Cardiac fibroblast (primary cell): ENCODE measurements around the gene SMNDC1.
"Not testable (repeated sequence)": the region's sequence is repeated elsewhere in the genome, so short reads cannot be mapped to it uniquely, and the experiment has no call there.

ENCODE experiments used
- DNase-seq, 2 donors: peaks; one replicate each; pipeline versions ENCODE4 v3.0.0 to v3.0.0-alpha.2; 2010; ENCODE audit warnings: low read depth in 2 of 2
- H3K4me3 ChIP-seq, 2 donors: replicated peaks in 1 of 2; 1 replicate in 1 of 2; 2 replicates in 1 of 2; pipeline ENCODE4 v1.5.1; 2011; ENCODE audit warnings: low read depth in 2 of 2, low read length in 2 of 2, mild to moderate bottlenecking in 2 of 2, moderate library complexity in 1 of 2
- TF ChIP-seq, protein P1 (sequence below): IDR thresholded peaks from one replicate; pipeline ENCODE4 v1.5.1; 2011; ENCODE audit warnings: low read depth, mild to moderate bottlenecking, low read length, inconsistent platforms

Gene SMNDC1

DNA sequence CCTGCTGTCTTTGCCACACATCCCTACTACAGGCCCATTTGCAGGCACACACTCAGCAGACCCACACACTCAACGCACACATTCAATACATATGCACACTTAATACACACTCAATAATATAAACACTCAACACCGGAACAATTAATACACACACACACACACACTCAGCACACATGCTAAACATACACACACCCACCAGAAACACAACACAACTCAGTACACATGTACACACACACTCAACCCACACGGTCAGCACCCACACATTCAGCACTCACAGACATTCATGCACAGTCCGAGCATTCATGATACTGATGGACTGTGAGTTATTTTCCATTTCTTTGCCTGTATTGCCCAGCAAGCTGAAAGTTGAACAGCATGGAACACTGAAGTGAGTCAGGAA is 35.4 kb upstream of the SMNDC1 start:
- no peak for DNase-seq
- TF ChIP-seq, protein P1, sequence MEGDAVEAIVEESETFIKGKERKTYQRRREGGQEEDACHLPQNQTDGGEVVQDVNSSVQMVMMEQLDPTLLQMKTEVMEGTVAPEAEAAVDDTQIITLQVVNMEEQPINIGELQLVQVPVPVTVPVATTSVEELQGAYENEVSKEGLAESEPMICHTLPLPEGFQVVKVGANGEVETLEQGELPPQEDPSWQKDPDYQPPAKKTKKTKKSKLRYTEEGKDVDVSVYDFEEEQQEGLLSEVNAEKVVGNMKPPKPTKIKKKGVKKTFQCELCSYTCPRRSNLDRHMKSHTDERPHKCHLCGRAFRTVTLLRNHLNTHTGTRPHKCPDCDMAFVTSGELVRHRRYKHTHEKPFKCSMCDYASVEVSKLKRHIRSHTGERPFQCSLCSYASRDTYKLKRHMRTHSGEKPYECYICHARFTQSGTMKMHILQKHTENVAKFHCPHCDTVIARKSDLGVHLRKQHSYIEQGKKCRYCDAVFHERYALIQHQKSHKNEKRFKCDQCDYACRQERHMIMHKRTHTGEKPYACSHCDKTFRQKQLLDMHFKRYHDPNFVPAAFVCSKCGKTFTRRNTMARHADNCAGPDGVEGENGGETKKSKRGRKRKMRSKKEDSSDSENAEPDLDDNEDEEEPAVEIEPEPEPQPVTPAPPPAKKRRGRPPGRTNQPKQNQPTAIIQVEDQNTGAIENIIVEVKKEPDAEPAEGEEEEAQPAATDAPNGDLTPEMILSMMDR, result no peak
- H3K4me3 ChIP-seq, result no peak overlapping the region

DNA sequence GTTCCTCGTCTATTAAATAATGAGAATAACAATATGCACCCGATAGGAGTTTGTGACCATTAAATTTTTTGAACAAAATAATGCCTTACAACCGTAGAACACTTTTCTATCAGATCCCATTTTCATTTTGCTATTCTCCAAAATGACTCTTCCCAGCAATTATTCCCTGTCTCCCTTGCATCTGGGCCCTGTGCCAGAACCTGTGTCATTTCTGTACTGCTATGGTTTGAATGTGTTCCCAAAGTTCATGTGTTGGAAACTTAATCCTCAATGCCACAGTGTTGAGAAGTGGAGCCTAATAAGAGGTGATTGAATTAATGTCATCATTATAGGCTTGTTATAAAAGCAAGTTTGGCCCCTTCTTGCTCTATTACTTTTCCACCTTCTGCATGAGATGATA is 33.2 kb upstream of the SMNDC1 start:
- TF ChIP-seq, protein P1, result no peak
- no peak overlapping the region for H3K4me3 ChIP-seq
- DNase-seq, result peak; percentile 53 to 55

DNA sequence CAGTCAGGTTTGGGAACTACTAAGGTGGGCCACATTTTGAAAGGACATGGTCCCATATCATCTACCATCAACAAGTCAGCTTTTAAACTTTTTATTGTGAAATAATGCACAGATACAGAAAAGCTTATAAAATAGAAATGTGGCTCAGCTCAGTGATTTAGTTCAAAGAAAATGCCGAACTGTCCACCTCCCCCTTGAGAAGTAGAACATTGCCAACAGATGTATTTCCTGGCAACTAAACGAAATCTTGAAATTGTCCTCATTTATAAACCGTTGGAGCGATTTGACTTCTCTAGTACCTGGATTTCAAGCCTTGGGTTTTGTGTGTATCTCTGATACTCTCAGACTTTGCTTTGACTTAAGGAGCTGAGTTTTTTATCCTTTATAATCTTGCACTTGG is 32.7 kb upstream of the SMNDC1 start:
- no peak overlapping the region for H3K4me3 ChIP-seq
- TF ChIP-seq, protein P1, result no peak
- no peak for DNase-seq

GRCh38 chr10:110336111-110336721 is 31.5 kb upstream of the SMNDC1 start:
- TF ChIP-seq, protein P1, result peak; percentile 48
- DNase-seq, result peak; percentile 97 to 98
- no peak overlapping the region for H3K4me3 ChIP-seq

GRCh38 chr10:110335314-110336064 is 30.8 kb upstream of the SMNDC1 start:
- TF ChIP-seq, protein P1, result no peak
- no peak overlapping the region for H3K4me3 ChIP-seq
- DNase-seq, result no peak

- no peak for DNase-seq
- H3K4me3 ChIP-seq, result no peak overlapping the region
- TF ChIP-seq, protein P1, result no peak
These were observed 29.4 kb upstream of the SMNDC1 start for GRCh38 chr10:110334061-110334656.

DNA sequence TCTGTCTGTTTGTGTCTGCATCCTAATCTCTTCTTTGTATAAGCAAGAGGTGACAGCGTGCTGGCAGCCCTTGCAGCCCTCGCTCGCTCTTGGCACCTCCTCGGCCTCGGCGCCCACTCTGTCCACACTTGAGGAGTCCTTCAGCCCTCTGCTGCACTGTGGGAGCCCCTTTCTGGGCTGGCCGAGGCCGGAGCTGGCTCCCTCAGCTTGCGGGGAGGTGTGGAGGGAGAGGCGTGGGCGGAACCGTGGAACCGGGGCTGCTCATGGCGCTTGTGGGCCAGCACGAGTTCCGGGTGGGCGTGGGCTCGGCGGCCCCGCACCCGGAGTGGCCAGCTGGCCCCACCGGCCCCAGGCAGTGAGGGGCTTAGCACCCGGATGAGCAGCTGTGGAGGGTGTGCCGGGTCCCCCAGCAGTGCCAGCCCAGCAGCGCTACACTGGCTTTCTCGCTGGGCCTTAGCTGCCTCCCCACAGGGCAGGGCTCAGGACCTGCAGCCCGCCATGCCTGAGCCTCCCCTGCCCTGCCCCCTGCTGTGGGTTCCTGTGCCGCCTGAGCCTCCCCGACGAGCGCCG is 26.6 kb upstream of the SMNDC1 start:
- DNase-seq, H3K4me3 ChIP-seq: not testable (repeated sequence)
